ENCODE data around the gene NNMT. TPM values are rescaled to one million over a fixed set of nuclear protein-coding genes. Genes with fewer than 3 reads are reported as not detected.

Gene NNMT
- 0.82 and 1.5 TPM in 2 replicates for total RNA-seq
- long read RNA-seq: 0 reads

DNA sequence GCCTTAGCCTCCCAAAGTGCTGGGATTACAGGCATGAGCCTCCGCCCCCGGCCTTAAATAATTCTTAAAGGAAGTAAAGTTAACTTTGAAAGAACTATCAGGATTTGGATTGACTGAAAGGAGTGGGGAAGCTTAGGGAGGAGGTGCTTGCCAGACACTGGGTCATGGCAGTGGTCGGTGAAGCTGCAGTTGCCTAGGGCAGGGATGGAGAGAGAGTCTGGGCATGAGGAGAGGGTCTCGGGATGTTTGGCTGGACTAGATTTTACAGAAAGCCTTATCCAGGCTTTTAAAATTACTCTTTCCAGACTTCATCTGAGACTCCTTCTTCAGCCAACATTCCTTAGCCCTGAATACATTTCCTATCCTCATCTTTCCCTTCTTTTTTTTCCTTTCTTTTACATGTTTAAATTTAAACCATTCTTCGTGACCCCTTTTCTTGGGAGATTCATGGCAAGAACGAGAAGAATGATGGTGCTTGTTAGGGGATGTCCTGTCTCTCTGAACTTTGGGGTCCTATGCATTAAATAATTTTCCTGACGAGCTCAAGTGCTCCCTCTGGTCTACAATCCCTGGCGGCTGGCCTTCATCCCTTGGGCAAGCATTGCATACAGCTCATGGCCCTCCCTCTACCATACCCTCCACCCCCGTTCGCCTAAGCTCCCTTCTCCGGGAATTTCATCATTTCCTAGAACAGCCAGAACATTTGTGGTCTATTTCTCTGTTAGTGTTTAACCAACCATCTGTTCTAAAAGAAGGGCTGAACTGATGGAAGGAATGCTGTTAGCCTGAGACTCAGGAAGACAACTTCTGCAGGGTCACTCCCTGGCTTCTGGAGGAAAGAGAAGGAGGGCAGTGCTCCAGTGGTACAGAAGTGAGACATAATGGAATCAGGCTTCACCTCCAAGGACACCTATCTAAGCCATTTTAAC is at the start of gene NNMT:
TSS of gene NNMT (plus strand) at position 724 of the 929 bp plus-strand sequence. CDS start at position 882, 158 bp downstream.
- DNase-seq (ENCODE audit: low read depth, low spot score): no peak
- H3K36me3 Mint-ChIP-seq (ENCODE audit: low read depth): peaks cover 13% of the 10 kb centered on the region
- H3K4me3 Mint-ChIP-seq: no peak within 1 kb of the TSS
- H3K27ac Mint-ChIP-seq (ENCODE audit: unreplicated experiment): no peak within 1 kb of the TSS
- peaks cover 9% of the 10 kb centered on the region for H3K9me3 Mint-ChIP-seq
- no peaks in the 10 kb centered on the region for H3K4me1 Mint-ChIP-seq
- TF ChIP-seq, protein P1, sequence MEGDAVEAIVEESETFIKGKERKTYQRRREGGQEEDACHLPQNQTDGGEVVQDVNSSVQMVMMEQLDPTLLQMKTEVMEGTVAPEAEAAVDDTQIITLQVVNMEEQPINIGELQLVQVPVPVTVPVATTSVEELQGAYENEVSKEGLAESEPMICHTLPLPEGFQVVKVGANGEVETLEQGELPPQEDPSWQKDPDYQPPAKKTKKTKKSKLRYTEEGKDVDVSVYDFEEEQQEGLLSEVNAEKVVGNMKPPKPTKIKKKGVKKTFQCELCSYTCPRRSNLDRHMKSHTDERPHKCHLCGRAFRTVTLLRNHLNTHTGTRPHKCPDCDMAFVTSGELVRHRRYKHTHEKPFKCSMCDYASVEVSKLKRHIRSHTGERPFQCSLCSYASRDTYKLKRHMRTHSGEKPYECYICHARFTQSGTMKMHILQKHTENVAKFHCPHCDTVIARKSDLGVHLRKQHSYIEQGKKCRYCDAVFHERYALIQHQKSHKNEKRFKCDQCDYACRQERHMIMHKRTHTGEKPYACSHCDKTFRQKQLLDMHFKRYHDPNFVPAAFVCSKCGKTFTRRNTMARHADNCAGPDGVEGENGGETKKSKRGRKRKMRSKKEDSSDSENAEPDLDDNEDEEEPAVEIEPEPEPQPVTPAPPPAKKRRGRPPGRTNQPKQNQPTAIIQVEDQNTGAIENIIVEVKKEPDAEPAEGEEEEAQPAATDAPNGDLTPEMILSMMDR (conservative IDR thresholded peaks at IDR 0.05): no peak
- H3K27me3 Mint-ChIP-seq (ENCODE audit: low read depth): no peaks in the 10 kb centered on the region

DNA sequence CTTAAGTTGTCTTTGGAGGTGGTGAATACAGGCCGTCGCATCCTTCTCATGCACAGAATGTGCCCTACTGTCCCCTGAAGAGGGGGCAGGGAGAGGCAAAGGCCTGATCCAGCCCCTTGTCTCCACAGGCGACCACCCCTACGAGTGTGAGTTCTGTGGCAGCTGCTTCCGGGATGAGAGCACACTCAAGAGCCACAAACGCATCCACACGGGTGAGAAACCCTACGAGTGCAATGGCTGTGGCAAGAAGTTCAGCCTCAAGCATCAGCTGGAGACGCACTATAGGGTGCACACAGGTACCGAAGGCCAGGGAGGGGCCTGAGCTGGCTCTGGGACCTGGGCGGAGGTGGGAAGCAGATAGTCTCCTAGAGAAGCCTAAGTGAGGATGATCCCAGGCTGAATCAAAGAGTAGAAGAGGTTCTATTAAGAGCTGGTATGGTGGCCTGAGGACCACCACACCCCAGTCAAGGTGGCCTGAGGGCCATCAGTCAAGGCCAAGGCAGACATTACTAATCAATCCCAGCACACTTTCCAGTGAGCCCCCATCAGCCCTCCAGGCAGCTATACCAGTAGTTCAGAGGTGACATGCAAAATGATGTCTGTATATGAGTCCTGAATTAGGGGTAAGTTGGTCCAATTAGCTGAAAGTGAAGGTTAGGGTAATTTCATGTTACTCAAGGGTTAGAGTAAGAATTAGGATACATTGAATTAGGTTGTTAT is 49.0 kb upstream of the NNMT start:
- H3K27me3 Mint-ChIP-seq (ENCODE audit: low read depth): no peaks in the 10 kb centered on the region
- H3K27ac Mint-ChIP-seq (ENCODE audit: unreplicated experiment): no peak overlapping the region
- TF ChIP-seq, protein P1 (conservative IDR thresholded peaks at IDR 0.05): no peak
- no peak overlapping the region for H3K4me3 Mint-ChIP-seq
- H3K9me3 Mint-ChIP-seq: no peaks in the 10 kb centered on the region
- H3K36me3 Mint-ChIP-seq (ENCODE audit: low read depth): peaks cover 17% of the 10 kb centered on the region
- H3K4me1 Mint-ChIP-seq: peaks cover 47% of the 10 kb centered on the region
- DNase-seq (ENCODE audit: low read depth, low spot score): no peak

DNA sequence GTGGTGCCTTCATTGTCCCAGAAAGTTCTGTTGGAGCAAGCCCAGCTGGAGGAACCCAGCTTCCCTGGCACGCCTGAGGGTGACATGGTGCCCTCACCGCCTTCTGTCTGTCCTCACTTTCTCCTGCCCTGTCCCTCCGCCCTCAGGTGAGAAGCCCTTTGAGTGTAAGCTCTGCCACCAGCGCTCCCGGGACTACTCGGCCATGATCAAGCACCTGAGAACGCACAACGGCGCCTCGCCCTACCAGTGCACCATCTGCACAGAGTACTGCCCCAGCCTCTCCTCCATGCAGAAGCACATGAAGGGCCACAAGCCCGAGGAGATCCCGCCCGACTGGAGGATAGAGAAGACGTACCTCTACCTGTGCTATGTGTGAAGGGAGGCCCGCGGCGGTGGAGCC is 46.0 kb upstream of the NNMT start:
- Mint-ChIP-seq H3K9me3 (no peaks in the 10 kb centered on the region), H3K27me3 (ENCODE audit: low read depth) (no peaks in the 10 kb centered on the region), H3K4me3 (peak overlapping the region; percentile 19), H3K27ac (ENCODE audit: unreplicated experiment) (no peak overlapping the region), H3K4me1 (peaks cover 60% of the 10 kb centered on the region), H3K36me3 (ENCODE audit: low read depth) (peaks cover 17% of the 10 kb centered on the region)
- no peak for DNase-seq (ENCODE audit: low read depth, low spot score)
- TF ChIP-seq, protein P1 (conservative IDR thresholded peaks at IDR 0.05): no peak

DNA sequence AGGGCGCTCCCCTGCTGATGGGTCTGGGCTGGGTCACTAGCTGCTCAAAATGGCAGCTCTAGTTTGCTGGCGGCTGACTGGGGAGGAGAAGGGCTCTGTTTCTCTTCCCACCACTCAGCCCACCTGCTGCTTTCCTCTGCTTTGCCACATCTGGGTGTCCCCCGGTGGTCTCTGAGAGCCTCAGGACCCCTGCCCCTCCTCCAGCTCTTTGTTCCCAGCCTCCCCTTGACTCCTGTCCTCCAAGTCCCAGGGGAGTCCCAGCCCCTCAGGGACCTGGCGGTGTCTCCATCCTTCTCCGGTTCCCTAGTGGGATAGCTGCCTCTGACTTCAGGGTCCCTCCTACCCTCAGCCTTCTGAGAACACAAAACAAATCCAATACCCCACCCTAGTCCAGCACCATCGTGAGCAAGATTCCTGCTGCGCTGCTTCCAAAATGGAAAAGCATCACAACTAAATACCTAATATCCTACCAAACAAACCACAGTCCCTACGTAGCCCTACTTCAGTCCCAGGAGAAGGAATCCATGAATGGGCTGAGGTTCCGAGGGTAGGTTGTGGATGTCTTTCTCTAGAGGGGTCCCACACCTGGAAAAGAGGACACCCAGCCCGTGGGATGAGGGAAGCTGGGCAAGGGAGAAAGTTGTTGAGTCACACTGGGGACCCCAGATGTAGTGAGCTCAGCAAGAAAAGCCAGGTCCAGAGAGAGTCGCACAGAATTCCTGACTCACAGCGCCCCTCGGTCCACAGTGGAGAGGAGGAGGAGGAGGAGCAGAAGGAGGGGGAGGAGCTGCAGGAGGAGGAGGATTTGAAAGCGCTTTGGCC is 45.0 kb upstream of the NNMT start:
- peaks cover 17% of the 10 kb centered on the region for H3K36me3 Mint-ChIP-seq (ENCODE audit: low read depth)
- H3K4me3 Mint-ChIP-seq: peak overlapping the region; percentile 71
- TF ChIP-seq, protein P1 (conservative IDR thresholded peaks at IDR 0.05): no peak
- peak overlapping the region; percentile 88 for H3K27ac Mint-ChIP-seq (ENCODE audit: unreplicated experiment)
- H3K27me3 Mint-ChIP-seq (ENCODE audit: low read depth): no peaks in the 10 kb centered on the region
- DNase-seq (ENCODE audit: low read depth, low spot score): no peak
- no peaks in the 10 kb centered on the region for H3K9me3 Mint-ChIP-seq
- peaks cover 62% of the 10 kb centered on the region for H3K4me1 Mint-ChIP-seq

DNA sequence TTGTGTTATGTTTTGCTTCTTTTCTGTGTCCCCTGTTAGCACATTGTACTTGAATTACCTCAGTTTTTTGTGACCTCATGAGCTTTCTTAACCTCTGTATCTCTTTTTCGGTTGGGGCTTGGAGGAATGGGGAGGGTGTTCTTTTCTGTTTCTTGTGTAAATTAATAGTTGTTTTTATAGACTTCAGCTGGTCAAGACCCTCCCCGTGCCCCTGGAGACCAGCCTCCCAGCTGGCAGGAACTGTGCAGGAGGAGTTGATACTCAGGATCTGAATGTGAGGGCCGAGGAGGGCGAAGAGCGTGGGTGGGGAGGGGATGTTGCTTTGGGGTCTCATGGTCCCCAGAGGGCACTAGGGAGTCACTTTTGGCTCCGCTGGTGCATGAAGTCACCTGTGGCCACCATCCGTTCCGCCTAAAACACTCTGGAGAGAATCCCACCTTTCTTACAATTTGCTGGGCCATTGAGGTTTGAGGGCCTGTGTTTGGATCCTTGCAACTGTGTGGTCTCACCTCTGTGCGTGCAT is 44.3 kb upstream of the NNMT start:
- H3K9me3 Mint-ChIP-seq: no peaks in the 10 kb centered on the region
- H3K36me3 Mint-ChIP-seq (ENCODE audit: low read depth): peaks cover 13% of the 10 kb centered on the region
- peak overlapping the region; percentile 88 for H3K27ac Mint-ChIP-seq (ENCODE audit: unreplicated experiment)
- H3K27me3 Mint-ChIP-seq (ENCODE audit: low read depth): no peaks in the 10 kb centered on the region
- no peak for DNase-seq (ENCODE audit: low read depth, low spot score)
- TF ChIP-seq, protein P1 (conservative IDR thresholded peaks at IDR 0.05): no peak
- peak overlapping the region; percentile 71 for H3K4me3 Mint-ChIP-seq
- H3K4me1 Mint-ChIP-seq: peaks cover 69% of the 10 kb centered on the region

Measured in neural crest cell (in vitro differentiated cells).